ENCODE data around the gene PARP6. TPM values are rescaled to one million over a fixed set of nuclear protein-coding genes. Genes with fewer than 3 reads are reported as not detected.

The PARP6 gene
- total and polyA plus RNA-seq, 2 of the 8 experiments (the other 6 are each of a cell fraction or from before 2014, with no cell fraction given): 39.8 to 45.3 TPM

- TF ChIP-seq RBBP5 (IDR thresholded peaks at IDR 0.05; ENCODE audit: borderline replicate concordance, low read depth, low read length) (no peak), ATF3 (IDR thresholded peaks at IDR 0.05; ENCODE audit: insufficient read depth, low read depth, low read length) (no peak), TCF12 (IDR thresholded peaks at IDR 0.05; ENCODE audit: low read depth, low read length) (no peak), ATF2 (IDR thresholded peaks at IDR 0.05; ENCODE audit: low read length) (no peak), MAX (IDR thresholded peaks at IDR 0.05) (no peak), JUN (IDR thresholded peaks at IDR 0.05; ENCODE audit: low read depth, low read length) (no peak), GABPA (IDR thresholded peaks at IDR 0.05; ENCODE audit: borderline replicate concordance, insufficient read depth, low read length) (no peak), CHD2 (IDR thresholded peaks at IDR 0.05; ENCODE audit: low read length) (no peak), TAF7 (optimal IDR thresholded peaks at IDR 0.05; ENCODE audit: borderline replicate concordance, low read depth, low read length) (no peak), HDAC2 (IDR thresholded peaks at IDR 0.05; ENCODE audit: borderline replicate concordance in 1 of 2, low read depth in 2 of 2, low read length in 2 of 2) (no peak)
These were observed 6.4 kb upstream of the PARP6 start (continued) for GRCh38 chr15:72278737-72279136.

Measured in H1 (cell line).